Tibial nerve (tissue), 4 donors: ENCODE results near the gene PAMR1.

Experiments
- EP300 ChIP-seq, 2 donors: sonication (generic); formaldehyde crosslinking; IDR thresholded peaks; one replicate each; pipeline ENCODE4 v1.6.1; 2017; ENCODE audit warnings: antibody characterized with exemption in 2 of 2, mild to moderate bottlenecking in 1 of 2
- POLR2A ChIP-seq, 2 donors: fragments of 450-650 bp; IDR thresholded peaks; one replicate each; pipeline ENCODE4 v1.6.1; 2017; ENCODE audit warnings: antibody characterized with exemption in 2 of 2, mild to moderate bottlenecking in 2 of 2, moderate library complexity in 2 of 2
- TF ChIP-seq, protein P1 (sequence below), 5 experiments: fragments of 200-600 bp in 3 of 5; fragments of 450-650 bp in 2 of 5; sonication (generic) in 3 of 5; IDR thresholded peaks; one replicate each; pipeline ENCODE4 v1.5.1; 2016 to 2019; ENCODE audit warnings: antibody characterized with exemption in 5 of 5, mild to moderate bottlenecking in 3 of 5, moderate library complexity in 2 of 5

DNA sequence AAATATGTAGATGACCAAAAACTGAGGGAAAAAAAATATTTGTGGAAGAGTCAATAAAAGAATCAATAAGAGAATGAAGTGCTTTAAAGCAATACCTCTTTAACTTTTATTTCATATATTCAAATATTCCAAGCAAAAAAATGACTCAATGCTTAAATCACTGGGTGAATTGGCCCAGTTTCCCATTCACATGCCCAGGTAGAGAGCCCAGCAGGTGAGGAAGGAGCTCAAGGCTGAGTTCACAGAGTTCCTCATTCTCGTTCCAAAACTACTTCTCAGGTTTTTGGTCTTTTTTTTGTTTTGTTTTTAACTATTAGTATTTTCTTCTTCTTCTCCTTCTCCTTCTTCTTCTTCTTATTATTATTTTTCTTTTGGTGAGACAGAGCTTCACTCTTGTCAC, 136.3 kb downstream of the PAMR1 start:
- TF ChIP-seq, protein P1, sequence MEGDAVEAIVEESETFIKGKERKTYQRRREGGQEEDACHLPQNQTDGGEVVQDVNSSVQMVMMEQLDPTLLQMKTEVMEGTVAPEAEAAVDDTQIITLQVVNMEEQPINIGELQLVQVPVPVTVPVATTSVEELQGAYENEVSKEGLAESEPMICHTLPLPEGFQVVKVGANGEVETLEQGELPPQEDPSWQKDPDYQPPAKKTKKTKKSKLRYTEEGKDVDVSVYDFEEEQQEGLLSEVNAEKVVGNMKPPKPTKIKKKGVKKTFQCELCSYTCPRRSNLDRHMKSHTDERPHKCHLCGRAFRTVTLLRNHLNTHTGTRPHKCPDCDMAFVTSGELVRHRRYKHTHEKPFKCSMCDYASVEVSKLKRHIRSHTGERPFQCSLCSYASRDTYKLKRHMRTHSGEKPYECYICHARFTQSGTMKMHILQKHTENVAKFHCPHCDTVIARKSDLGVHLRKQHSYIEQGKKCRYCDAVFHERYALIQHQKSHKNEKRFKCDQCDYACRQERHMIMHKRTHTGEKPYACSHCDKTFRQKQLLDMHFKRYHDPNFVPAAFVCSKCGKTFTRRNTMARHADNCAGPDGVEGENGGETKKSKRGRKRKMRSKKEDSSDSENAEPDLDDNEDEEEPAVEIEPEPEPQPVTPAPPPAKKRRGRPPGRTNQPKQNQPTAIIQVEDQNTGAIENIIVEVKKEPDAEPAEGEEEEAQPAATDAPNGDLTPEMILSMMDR (IDR thresholded peaks at IDR 0.05) = no peak
- TF ChIP-seq POLR2A (IDR thresholded peaks at IDR 0.05) (no peak), EP300 (IDR thresholded peaks at IDR 0.05) (no peak)
